Measurements from ENCODE around the gene YTHDC1. TPM values are rescaled to one million over a fixed set of nuclear protein-coding genes. Genes with fewer than 3 reads are reported as not detected.
A peak's percentile ranks its signal among the peaks of the same experiment; 100 is the strongest.

Gene YTHDC1
- polyA plus RNA-seq, 4 donors = 139 to 206 (median 182) TPM

DNA sequence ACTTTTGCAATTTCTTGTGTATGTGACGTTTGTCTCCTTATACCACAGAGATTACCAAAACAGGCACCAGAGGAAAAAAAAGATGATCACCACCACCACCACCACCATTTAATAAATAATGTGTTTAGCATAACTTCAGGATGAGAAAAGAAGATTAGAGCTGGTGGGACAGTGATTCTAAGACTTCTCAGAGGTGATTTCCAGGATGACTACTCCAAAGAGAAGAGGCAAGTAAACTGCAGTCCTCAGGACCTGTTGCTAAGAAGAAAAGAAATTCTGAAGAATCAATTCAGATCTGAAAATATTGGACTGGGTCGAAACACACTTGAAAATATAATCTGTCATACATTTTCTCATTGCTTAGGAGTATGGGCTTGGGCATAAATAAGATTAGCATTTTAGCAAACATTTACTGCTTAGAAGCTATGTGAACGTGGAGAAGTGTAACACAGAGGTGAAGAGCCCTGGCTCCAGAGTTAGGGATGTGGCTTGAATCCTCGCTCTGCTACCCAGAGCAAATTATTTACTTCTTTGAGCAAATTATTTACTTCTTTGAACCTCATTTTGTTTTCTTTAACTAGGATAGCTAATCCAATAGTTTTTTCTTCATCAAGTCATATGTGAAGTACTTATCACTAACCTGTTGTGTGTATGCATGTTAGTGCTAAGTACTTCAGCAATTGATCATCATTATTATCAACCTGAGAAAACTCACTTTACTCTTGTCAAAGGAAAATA is 10.5 kb upstream of the YTHDC1 start:
- DNase-seq (ENCODE audit: low read depth in 4 of 4, low spot score in 2 of 4) = no peak

- DNase-seq (ENCODE audit: low read depth in 4 of 4, low spot score in 2 of 4) = no peak
Observed at GRCh38 chr4:68359508-68359907, 9.6 kb upstream of the YTHDC1 start.

GRCh38 chr4:68358988-68359387 is 9.1 kb upstream of the YTHDC1 start:
- DNase-seq (ENCODE audit: low read depth in 4 of 4, low spot score in 2 of 4) = no peak

DNA sequence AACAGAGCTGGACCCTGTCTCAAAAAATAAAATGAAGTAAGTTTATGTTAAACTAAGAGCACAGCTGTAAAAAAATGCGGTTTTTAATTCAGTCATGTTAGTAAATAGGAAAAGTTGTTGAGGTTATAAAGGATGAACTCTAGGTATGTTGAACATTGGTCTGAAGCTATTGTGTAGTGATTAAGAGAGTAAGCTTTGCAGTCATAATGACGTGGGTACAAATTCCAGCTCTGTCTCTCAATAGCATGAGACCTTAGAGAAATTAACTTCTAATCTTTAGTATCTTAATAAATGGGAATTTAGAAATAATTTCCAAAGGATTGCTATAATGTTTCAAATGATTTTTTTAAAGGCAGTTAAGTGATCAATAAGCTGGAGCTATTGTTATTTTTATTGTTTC is 2.9 kb upstream of the YTHDC1 start:
- DNase-seq (ENCODE audit: low read depth in 4 of 4, low spot score in 2 of 4) = no peak

GRCh38 chr4:68349279-68349648 is 626 bp downstream of the YTHDC1 start:
- peak in 3 of 4 donors; percentile 41 to 73 (median 50) for DNase-seq (ENCODE audit: low read depth in 4 of 4, low spot score in 2 of 4)

GRCh38 chr4:68348577-68348976 is 1.3 kb downstream of the YTHDC1 start:
- DNase-seq (ENCODE audit: low read depth in 4 of 4, low spot score in 2 of 4) = peak in 1 of 4 donors; percentile 52

DNA sequence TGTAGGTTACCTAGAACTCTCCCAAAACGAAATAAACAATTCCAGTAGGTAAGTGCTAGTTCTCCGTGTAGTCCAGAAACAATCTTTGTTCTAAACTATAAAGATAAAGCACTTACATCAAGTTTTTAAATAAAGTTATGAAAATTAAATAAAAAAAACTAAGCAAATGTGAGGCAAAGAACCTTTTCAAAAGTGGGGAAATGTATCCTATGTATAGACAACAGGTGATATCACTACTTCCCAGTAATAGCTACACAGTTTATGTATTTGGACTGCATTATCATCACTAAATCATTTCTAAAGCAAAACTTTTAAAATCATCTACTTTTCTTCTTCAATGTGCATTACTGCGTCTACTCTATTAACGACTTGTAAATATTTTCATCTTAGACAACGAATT is 2.0 kb downstream of the YTHDC1 start:
- no peak for DNase-seq (ENCODE audit: low read depth in 4 of 4, low spot score in 2 of 4)

DNA sequence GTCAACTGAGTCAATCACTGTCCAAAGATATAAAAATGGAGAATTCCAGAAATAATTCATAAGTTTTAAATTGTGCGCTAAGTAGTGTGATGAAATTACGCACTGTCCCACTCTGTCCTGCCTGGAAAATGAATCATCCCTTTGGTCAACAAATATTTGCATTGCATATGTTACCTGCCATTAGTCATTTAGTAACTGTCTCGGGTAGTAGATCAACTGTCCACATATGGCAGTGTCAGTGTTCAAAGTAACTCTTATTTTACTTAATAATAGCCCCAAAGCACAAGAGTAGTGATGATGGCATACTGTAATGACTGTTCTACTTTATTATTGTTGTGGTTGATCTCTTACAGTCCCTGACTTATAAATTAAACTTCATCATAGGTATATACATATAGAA is 3.4 kb downstream of the YTHDC1 start:
- no peak for DNase-seq (ENCODE audit: low read depth in 4 of 4, low spot score in 2 of 4)

- no peak for DNase-seq (ENCODE audit: low read depth in 4 of 4, low spot score in 2 of 4)
Observed at GRCh38 chr4:68344785-68345184, 5.1 kb downstream of the YTHDC1 start.

DNA sequence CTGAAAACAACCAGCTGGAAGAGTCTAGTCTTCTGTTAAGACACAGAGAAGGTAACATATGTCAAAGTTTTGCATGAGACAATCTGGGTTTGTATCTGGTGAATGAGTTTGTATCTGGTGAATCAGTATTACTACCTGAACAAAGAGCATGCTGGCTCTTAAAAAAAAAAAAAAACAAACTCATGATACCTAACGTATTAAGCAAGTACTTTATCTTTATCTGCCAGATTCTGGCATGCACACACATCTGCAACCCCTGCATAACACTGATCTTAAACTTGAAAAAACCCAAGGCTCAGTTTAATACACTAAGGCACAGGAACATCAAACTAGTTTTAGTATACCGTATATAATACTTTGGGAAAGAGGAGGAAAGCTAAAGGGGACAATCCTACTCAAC is 5.8 kb downstream of the YTHDC1 start:
- DNase-seq (ENCODE audit: low read depth in 4 of 4, low spot score in 2 of 4) = no peak

- DNase-seq (ENCODE audit: low read depth in 4 of 4, low spot score in 2 of 4) = no peak
Observed at GRCh38 chr4:68342134-68342533, 7.8 kb downstream of the YTHDC1 start.

DNA sequence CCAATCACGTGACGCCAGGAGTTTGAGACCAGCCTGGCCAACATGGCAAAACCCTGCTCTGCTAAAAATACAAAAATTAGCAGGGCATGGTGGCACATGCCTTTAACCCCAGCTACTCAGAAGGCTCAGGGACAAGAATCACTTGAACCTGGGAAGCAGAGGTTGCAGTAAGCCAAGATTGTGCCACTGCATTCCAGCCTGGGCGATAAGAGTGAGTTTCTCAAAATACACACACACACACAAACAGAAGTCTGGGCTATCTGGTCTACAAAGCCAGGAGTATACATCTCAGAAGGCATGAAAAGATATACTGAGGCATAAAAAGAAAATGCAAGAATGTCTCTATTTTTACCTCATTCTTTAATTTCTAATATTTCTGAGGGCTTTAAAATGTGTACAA is 11.3 kb downstream of the YTHDC1 start:
- DNase-seq (ENCODE audit: low read depth in 4 of 4, low spot score in 2 of 4) = no peak

GRCh38 chr4:68337522-68337921 is 12.4 kb downstream of the YTHDC1 start:
- no peak for DNase-seq (ENCODE audit: low read depth in 4 of 4, low spot score in 2 of 4)

GRCh38 chr4:68337004-68337403 is 12.9 kb downstream of the YTHDC1 start:
- DNase-seq (ENCODE audit: low read depth in 4 of 4, low spot score in 2 of 4) = no peak

DNA sequence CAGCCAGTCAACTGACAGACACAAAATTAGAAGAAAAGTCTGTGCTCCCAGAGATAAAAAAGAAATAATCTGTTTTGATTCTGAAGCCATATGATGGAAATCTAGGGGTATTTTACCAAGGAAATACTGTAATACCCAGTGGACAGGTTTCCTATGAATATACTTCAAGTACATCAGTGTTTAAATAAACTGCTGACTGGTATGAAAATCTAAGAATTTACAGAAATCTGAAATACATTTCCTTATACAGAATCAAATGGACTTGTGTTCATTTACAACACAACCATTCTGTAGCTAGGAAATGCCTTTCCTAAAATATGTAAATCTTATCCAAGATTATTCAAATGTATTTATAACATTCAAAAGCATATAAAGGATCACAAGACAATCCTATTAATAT is 13.4 kb downstream of the YTHDC1 start:
- DNase-seq (ENCODE audit: low read depth in 4 of 4, low spot score in 2 of 4) = no peak

GRCh38 chr4:68326141-68326540 is 23.7 kb downstream of the YTHDC1 start:
- no peak for DNase-seq (ENCODE audit: low read depth in 4 of 4, low spot score in 2 of 4)

GRCh38 chr4:68324519-68325262 is 25.2 kb downstream of the YTHDC1 start:
- DNase-seq (ENCODE audit: low read depth in 4 of 4, low spot score in 2 of 4) = no peak

- no peak for DNase-seq (ENCODE audit: low read depth in 4 of 4, low spot score in 2 of 4)
Observed at GRCh38 chr4:68319040-68319439, 30.9 kb downstream of the YTHDC1 start.

- DNase-seq (ENCODE audit: low read depth in 4 of 4, low spot score in 2 of 4) = no peak
Observed at GRCh38 chr4:68316193-68316969, 33.5 kb downstream of the YTHDC1 start.

DNA sequence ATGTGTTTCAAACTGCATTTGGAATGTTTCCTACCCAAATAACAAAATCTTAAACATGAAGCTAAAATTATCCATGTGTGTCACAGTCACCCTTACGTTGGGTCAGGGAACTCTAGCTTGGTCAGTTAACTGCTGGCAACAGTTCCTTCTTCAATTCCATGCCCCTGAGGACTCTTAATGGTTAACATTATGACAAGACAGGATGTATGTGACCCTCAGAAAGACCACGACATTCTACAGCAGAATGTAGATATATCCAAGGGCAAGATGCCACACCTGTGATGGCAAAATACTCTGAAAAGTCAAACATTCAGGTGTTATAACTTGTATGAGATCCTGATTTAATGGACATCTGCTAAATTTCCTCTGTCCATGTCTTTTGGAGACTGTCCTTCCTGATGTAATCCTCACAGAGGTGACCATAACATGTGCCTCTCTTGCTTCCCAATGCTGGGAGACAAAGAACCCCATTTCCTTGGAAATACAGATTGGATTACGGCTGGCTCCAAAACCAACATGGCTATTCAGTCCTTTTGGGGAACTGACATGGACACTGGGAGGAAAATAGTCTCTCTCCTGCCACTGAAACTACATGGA is 39.1 kb downstream of the YTHDC1 start:
- no peak for DNase-seq (ENCODE audit: low read depth in 4 of 4, low spot score in 2 of 4)

DNA sequence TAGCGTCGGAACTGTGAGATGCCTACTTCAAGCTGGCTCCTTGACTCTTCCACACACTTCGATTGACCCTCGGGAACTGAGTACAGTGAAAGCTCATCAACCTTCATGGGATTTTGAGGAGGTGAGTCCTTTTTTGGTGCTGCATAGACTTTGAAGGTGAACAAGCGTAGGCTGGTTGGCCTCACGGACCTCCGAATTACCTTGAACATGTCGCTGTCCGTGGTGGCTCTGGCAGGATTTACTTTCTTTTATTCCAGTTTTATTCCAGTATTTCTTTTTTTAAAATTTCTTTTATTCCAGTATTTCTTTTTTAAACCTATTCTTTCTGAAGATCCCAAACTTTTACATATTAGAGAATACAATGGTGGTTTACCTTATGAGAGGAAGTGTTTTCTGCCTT is 45.2 kb downstream of the YTHDC1 start:
- DNase-seq (ENCODE audit: low read depth in 4 of 4, low spot score in 2 of 4) = no peak

All from left renal cortex interstitium (tissue), 4 donors.